GM18498 (cell line): ENCODE measurements around the gene DSP.

Source experiments
- ATAC-seq: cut with Tn5 transposase; IDR thresholded peaks from one replicate; pipeline ENCODE4 v1.9.1; 2021; ENCODE audit warnings: mild to moderate bottlenecking, moderate library complexity; ENCODE audit not compliant: unreplicated experiment

Gene DSP

DNA sequence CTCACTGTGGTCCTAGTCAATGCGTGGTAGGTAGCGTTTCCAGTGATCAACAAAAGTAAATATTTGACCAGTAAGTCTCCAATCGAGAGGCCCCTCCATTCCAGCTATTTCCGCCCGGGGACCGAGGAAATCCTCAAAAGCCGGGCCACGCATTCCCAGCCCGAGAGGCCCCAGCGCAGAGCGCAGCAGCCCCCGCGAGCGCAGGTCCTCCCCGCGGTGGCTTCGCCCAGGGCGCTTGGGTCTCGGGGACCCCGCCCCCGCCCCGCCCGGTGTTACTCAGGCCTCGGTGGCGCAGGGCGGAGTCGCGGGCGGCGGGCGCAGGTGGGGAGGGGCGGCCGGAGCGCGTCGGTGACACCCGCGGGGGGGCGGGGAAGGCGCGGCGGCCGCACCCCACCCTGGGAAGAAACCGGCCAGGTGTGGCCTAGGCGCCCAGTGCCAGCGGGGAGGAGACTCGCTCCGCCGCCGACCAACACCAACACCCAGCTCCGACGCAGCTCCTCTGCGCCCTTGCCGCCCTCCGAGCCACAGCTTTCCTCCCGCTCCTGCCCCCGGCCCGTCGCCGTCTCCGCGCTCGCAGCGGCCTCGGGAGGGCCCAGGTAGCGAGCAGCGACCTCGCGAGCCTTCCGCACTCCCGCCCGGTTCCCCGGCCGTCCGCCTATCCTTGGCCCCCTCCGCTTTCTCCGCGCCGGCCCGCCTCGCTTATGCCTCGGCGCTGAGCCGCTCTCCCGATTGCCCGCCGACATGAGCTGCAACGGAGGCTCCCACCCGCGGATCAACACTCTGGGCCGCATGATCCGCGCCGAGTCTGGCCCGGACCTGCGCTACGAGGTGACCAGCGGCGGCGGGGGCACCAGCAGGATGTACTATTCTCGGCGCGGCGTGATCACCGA is at the start of gene DSP:
Gene DSP, plus strand, starts transcription at position 497 of the 890 bp plus-strand sequence. Its CDS starts 245 bp downstream, at position 742.
- ATAC-seq, result no peak

- no peak for ATAC-seq
Measured at GRCh38 chr6:7493866-7494265, 47.6 kb upstream of the DSP start.

- no peak for ATAC-seq
Measured at GRCh38 chr6:7494638-7495037, 46.8 kb upstream of the DSP start.

DNA sequence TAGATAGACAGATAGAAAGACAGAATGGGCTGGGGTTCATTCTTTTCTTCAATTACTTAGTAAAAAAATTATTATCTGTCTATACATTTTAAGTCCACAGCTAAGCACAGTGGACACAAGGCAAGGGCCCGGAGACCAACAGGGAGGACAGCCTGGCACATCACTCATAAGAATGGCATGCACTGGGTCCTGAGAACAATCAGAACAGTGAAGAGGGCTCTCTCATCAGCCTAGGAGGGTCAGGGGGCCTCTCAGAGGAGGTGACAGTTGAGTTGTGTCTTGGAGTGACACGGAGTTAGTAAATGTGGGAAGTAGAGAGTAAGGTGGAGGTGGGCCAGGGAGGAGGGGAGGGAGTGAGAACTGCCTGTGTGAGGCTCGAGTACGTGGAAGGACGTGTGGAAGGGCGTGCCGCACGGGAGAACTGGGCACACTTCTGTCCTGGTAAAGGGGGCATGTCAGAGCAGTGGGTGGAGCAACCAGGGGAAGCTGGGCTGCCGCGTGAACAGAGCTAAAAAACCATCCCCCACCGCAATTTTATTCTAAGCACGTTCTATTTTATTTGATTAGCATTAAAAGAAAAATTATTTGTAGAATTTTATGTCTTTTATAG is 45.1 kb upstream of the DSP start:
- no peak for ATAC-seq

GRCh38 chr6:7500752-7501282 is 40.7 kb upstream of the DSP start:
- no peak for ATAC-seq

- ATAC-seq, result no peak
Measured at GRCh38 chr6:7502743-7503142, 38.7 kb upstream of the DSP start.

GRCh38 chr6:7504041-7504440 is 37.4 kb upstream of the DSP start:
- no peak for ATAC-seq

- no peak for ATAC-seq
Measured at GRCh38 chr6:7505189-7505699, 36.2 kb upstream of the DSP start.

DNA sequence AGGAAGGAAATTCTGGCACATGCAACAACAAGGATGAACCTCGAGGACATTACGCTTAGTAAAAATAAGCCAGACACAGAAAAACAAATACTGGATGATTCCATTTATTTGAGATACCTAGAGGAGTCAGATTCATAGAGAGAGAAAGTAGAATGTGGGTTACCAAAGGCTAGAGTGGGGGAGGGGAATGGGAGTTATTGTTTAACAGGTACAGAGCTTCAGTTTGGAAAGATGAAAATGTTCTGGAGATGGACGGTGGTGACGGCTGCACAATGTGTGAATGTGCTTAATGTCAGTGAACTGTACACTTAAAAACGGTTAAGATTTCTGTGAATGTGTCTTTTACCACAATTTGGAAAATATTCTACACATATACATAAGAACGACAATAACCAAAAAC is 33.9 kb upstream of the DSP start:
- ATAC-seq, result no peak

DNA sequence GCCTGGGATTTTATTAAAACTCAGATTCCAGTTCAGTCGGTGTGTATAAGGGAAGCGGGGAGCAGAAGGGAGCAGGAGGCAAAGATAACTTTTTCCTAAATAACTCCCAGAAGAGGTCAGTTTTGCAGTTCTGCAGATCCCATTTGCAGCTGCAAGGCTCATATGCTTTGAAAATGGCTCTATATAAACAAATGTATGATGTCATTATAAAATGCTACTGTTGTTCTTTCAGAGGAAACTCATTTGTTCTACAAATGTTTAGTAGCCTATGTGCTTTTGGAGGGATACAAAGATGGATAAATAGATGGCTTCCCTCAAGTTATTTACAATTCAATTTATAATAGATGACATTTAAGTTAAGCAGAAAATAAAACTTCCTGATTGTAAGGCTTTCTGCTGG is 29.2 kb upstream of the DSP start:
- ATAC-seq, result no peak

- ATAC-seq, result no peak
Measured at GRCh38 chr6:7513529-7513928, 27.9 kb upstream of the DSP start.

- no peak for ATAC-seq
Measured at GRCh38 chr6:7515363-7515762, 26.1 kb upstream of the DSP start.

DNA sequence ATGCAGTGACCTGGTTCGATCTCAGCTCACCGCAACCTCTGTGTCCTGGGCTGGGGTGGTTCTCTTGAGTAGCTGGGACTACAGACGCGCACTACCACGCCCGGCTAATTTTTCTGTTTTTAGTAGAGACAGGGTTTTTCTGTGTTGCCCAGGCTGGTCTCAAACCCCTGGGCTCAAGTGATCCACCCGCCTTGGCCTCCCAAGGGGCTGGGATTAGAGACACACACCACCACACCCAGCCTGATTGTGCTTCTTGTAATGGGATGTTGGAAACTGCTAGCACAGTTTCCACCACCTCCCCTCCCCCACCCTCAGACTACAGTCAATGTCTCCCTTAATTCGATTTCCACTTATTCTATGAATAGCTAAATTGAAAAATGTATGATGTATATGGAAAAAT is 22.6 kb upstream of the DSP start:
- ATAC-seq, result no peak

DNA sequence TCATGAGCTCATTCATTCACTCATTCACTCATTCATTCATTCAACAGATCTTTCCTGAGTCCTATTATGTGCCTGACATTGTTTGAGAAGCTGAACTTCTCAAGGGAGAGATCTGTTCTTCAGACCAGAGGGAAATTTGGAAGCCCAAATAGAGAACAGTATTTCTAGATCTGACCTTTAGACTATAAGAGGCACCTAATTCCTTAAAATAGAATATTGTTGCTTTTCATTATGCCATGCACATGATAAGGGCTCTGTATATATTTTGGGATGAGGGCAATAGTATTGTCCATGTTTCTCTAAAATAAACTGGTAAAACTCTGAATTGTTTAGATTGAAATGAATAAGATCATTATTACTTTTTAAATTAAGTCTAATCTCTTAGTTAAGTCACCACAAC is 18.6 kb upstream of the DSP start:
- ATAC-seq, result no peak

DNA sequence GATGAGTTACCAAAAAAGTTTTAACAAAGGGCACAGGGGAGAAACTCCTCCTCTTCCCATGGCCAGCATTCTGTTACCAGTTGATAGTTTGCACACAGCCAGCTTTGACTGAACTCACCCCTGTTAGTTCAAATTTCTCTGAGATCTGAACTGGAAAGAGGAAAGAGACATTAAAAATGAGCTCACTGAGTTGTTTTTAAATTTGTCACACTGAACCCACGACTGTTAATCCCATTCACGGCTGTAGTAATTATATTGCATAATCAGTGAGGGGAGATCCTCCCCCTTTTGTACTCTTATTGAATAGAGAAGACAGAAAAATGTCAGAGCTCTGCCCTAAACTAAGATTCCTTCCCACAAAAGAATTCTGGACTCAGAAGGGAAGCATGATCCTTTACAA is 17.5 kb upstream of the DSP start:
- no peak for ATAC-seq

DNA sequence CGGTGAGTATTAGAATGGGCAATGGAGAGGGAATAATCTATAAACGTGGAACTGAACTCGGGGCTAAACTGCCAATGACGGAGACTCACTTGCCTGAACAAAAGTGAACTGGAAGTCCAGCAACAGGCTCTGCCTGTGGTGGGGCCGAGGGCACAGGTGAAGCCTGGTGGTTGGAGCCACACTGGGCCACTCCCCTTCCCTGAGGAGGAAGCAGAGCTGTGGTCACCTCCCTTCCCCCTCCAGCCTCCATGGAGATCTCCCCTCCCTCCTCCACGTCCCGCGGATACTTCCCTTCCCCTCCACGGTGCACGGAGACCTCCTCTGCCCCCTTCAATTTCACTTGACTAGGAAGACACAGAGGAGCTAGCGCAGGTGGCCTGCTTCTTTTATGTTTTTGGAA is 14.7 kb upstream of the DSP start:
- no peak for ATAC-seq

DNA sequence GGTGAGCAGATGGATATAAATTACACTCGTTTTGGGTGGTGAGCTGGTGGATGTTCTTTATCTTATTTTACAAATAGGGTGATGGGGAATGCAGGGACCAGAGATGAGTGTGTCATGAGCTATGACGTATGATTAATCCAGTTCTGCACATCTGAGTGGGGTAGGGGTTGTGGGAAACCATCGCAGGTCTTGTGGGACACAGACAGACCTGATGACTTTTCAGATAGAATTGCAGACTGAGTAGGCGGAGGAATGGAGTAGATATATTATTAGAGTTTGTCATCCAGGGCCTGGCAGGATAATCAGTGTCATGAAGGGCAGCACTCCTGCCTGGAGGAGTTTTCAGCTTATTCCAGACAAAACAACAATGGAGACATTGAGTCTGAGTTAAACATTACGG is 12.9 kb upstream of the DSP start:
- no peak for ATAC-seq

DNA sequence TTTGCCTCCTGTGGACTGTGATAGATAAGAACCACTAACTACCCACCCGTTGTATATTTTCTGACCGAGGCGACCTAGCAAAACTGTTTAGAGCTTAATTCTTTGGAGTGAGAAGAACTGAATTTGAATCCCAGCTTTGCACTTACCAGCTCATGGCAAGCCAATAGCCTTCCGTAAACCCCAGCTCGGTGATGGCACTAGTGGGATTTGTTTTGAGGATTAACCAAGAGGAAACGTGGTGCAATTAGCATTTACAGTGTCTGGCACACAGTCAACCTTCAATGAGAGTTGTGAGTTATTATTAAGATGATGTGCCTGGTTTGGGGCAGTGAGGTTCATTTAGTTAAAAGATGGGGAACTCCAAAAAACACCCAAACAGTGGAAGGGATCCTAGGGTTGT is 12.3 kb upstream of the DSP start:
- no peak for ATAC-seq

DNA sequence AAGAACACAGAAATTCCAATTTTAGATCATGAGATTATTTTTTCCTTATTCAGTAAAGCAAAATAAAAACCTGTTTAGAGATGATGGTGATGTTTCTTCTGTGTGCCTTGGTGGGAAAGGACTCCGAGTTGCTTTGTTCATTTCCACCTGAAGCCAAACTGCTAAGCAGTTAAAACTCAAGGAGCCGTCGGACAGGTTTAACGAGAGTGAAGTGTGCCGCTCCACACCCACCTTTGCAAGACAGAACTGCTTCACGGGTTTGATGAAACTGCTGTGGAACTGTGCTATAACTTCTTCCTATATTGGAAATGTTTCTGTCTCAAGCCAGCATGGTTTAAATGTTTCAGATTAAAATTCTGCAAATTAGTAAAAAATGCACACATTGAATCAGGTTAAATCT is 9.2 kb upstream of the DSP start:
- ATAC-seq, result no peak

DNA sequence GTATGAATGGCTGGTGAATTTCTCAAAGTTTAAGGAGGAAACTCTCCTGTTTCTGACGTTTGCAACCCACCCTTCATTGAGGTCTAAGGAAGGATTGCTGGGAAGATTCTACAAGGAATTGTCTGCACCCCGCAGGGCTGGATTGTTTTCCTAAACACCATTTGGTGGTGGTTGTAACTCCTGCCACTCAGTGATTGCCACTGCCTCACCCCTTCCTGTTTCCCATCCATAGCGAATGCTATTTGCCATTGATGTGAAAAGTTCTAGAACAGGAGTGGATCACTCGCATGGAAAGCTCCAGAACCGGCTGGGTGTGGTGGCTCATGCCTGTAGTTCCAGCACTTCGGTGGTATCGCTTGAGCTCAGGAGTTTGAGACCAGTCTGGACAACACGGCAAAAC is 8.7 kb upstream of the DSP start:
- no peak for ATAC-seq

DNA sequence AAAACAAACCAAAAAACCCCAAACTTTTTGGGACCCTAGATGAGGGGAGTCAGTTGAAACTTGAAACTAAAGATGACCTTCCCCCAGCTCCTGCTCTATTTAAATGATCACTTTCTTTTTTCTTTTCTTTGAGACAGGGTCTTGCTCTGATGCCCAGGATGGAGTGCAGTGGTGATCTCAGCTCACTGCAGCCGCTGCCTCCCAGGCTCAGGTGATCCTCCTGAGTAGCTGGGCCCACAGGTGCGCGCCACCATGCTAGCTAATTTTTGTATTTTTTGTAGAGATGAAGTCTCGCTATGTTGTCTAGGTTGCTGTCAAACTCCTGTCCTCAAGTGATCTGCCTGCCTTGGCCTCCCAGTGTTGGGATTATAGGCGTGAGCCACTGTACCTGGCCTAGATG is 7.3 kb upstream of the DSP start:
- ATAC-seq, result no peak

DNA sequence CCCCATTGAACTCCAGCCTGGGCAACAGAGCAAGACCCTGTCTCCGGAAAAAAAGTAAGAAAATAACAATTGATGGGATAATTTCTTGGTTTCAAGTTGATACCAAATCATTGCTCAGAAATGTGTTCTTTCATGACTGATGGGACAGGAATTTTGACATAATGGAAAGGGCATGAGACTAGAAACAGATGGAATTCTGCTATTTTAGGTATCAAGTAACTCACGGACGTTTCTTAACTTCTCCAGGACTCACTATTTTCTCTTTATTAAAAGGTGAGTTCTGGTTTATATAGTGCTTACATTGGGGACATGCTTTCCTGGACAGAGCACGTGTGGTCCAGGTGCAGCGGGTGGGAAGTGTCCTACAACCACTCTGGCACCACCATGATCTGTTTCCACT is 6.0 kb upstream of the DSP start:
- no peak for ATAC-seq
